ENCODE results near the gene DTNA. TPM values are rescaled to one million over a fixed set of nuclear protein-coding genes. Genes with fewer than 3 reads are reported as not detected.
"Not testable (repeated sequence)": the region's sequence is repeated elsewhere in the genome, so short reads cannot be mapped to it uniquely, and the experiment has no call there.

Gene DTNA
- total RNA-seq, 1 donor from 2014 or later: 21.8 TPM

- no peaks in the 10 kb centered on the region for H3K27me3 ChIP-seq
- ATAC-seq (no peak), DNase-seq (no peak)
- no peak overlapping the region for H3K4me3 ChIP-seq
- H3K4me1 ChIP-seq: no peaks in the 10 kb centered on the region
- intact Hi-C loops (cut with DNase I): no loop called here
- no peak overlapping the region for H3K27ac ChIP-seq
- no peak for TF ChIP-seq CTCF (IDR thresholded peaks at IDR 0.05)
- H3K9me3 ChIP-seq: no peaks in the 10 kb centered on the region
- H3K36me3 ChIP-seq: no peaks in the 10 kb centered on the region
Observed at GRCh38 chr18:34918856-34919255, 208.8 kb downstream of the DTNA start.

- no peaks in the 10 kb centered on the region for H3K9me3 ChIP-seq
- no peak overlapping the region for H3K27ac ChIP-seq
- ATAC-seq (no peak), DNase-seq (no peak)
- H3K27me3 ChIP-seq: no peaks in the 10 kb centered on the region
- H3K4me3 ChIP-seq: no peak overlapping the region
- no peaks in the 10 kb centered on the region for H3K36me3 ChIP-seq
- no peaks in the 10 kb centered on the region for H3K4me1 ChIP-seq
- TF ChIP-seq CTCF (IDR thresholded peaks at IDR 0.05): no peak
- intact Hi-C loops (cut with DNase I): no loop called here
Observed at GRCh38 chr18:34921226-34921625, 211.1 kb downstream of the DTNA start.

GRCh38 chr18:34921811-34922385 is 211.8 kb downstream of the DTNA start:
- DNase-seq (no peak), ATAC-seq (no peak)
- Histone ChIP-seq H3K4me3 (no peak overlapping the region), H3K9me3 (no peaks in the 10 kb centered on the region), H3K36me3 (no peaks in the 10 kb centered on the region), H3K4me1 (no peaks in the 10 kb centered on the region), H3K27me3 (no peaks in the 10 kb centered on the region), H3K27ac (no peak overlapping the region)
- intact Hi-C loops (cut with DNase I): no loop called here
- no peak for TF ChIP-seq CTCF (IDR thresholded peaks at IDR 0.05)

- DNase-seq; ATAC-seq; H3K36me3 ChIP-seq; H3K9me3 ChIP-seq; H3K27me3 ChIP-seq; intact Hi-C loops (cut with DNase I); H3K4me3 ChIP-seq; H3K27ac ChIP-seq; H3K4me1 ChIP-seq: not testable (repeated sequence)
Observed at GRCh38 chr18:34922594-34922993, 212.5 kb downstream of the DTNA start.

- Histone ChIP-seq H3K9me3 (no peaks in the 10 kb centered on the region), H3K4me3 (no peak overlapping the region), H3K36me3 (no peaks in the 10 kb centered on the region), H3K27me3 (no peaks in the 10 kb centered on the region), H3K4me1 (no peaks in the 10 kb centered on the region), H3K27ac (no peak overlapping the region)
- intact Hi-C loops (cut with DNase I): no loop called here
- TF ChIP-seq CTCF (IDR thresholded peaks at IDR 0.05): no peak
- no peak for ATAC-seq
- no peak for DNase-seq
Observed at GRCh38 chr18:34923911-34924310, 213.8 kb downstream of the DTNA start.

GRCh38 chr18:34926683-34927082 is 216.6 kb downstream of the DTNA start:
- Histone ChIP-seq H3K4me1 (no peaks in the 10 kb centered on the region), H3K27ac (no peak overlapping the region), H3K4me3 (no peak overlapping the region), H3K27me3 (no peaks in the 10 kb centered on the region), H3K36me3 (no peaks in the 10 kb centered on the region), H3K9me3 (no peaks in the 10 kb centered on the region)
- no peak for ATAC-seq
- DNase-seq: no peak
- intact Hi-C loops (cut with DNase I): no loop called here
- no peak for TF ChIP-seq CTCF (IDR thresholded peaks at IDR 0.05)

Measured in upper lobe of right lung (tissue), 1 donor.